HepG2 (cell line): Measurements from ENCODE around the gene ZBED5. TPM values are rescaled to one million over a fixed set of nuclear protein-coding genes. Genes with fewer than 3 reads are reported as not detected.

Experiments used
- GLI4 ChIP-seq: sonication (generic); formaldehyde crosslinking; IDR thresholded peaks from 2 replicates; pipeline ENCODE4 v1.5.1; 2020; ENCODE audit warnings: missing genetic modification reagents, mild to moderate bottlenecking, moderate library complexity, borderline replicate concordance
- IKZF4 ChIP-seq: sonication (generic); formaldehyde crosslinking; IDR thresholded peaks from 2 replicates; pipeline ENCODE4 v1.5.1; 2020; ENCODE audit warnings: borderline replicate concordance, mild to moderate bottlenecking, low read depth, missing genetic modification reagents; ENCODE audit errors: not compliant biosample characterization
- JARID2 ChIP-seq: sonication (generic); formaldehyde crosslinking; IDR thresholded peaks from 2 replicates; pipeline ENCODE4 v1.8.1; 2023; ENCODE audit warnings: missing genetic modification reagents, inconsistent platforms; ENCODE audit not compliant: insufficient replicate concordance
- KDM1A ChIP-seq: IDR thresholded peaks from 2 replicates; pipeline ENCODE4 v1.6.1; 2016; ENCODE audit warnings: missing compliant biosample characterization
- MIER2 ChIP-seq: IDR thresholded peaks from 2 replicates; pipeline ENCODE4 v1.6.1; 2016; ENCODE audit warnings: missing biosample characterization, missing genetic modification reagents
- NCOA1 ChIP-seq: sonication (generic); formaldehyde crosslinking; IDR thresholded peaks from 2 replicates; pipeline ENCODE4 v1.9.0; 2021; ENCODE audit warnings: missing genetic modification reagents
- PHB2 ChIP-seq: fragments of 450-650 bp; IDR thresholded peaks from 2 replicates; pipeline ENCODE4 v1.6.1; 2018; ENCODE audit not compliant: partially characterized antibody
- POLR2A ChIP-seq, 2 experiments: IDR thresholded peaks; 2 replicates each; pipeline ENCODE4 v1.6.1; 2011; ENCODE audit warnings: low read depth in 2 of 2, low read length in 2 of 2, mild to moderate bottlenecking in 1 of 2, moderate library complexity in 1 of 2; ENCODE audit not compliant: insufficient read depth in 1 of 2
- SMAD9 ChIP-seq: sonication (generic); formaldehyde crosslinking; IDR thresholded peaks from 2 replicates; pipeline ENCODE4 v1.5.1; 2020; ENCODE audit warnings: mild to moderate bottlenecking, missing genetic modification reagents
- TBL1XR1 ChIP-seq: fragments of 150-350 bp; IDR thresholded peaks from 2 replicates; pipeline ENCODE4 v1.6.1; 2014; ENCODE audit warnings: borderline replicate concordance, low read length; ENCODE audit not compliant: partially characterized antibody
- TBX3 ChIP-seq: fragments of 450-650 bp; IDR thresholded peaks from 2 replicates; pipeline ENCODE4 v1.6.1; 2017; ENCODE audit warnings: antibody characterized with exemption, mild to moderate bottlenecking, inconsistent platforms, borderline replicate concordance
- TEAD3 ChIP-seq: optimal IDR thresholded peaks from 2 replicates; pipeline ENCODE3; 2016; ENCODE audit warnings: borderline replicate concordance
- ZNF230 ChIP-seq: sonication (generic); formaldehyde crosslinking; IDR thresholded peaks from 2 replicates; pipeline ENCODE4 v1.4.0; 2020; ENCODE audit warnings: mild to moderate bottlenecking, missing genetic modification reagents
- ZNF256 ChIP-seq: sonication (generic); formaldehyde crosslinking; conservative IDR thresholded peaks from 2 replicates; pipeline ENCODE4 v1.4.0; 2020; ENCODE audit warnings: missing genetic modification reagents
- ZNF33B ChIP-seq: sonication (generic); formaldehyde crosslinking; IDR thresholded peaks from 2 replicates; pipeline ENCODE4 v1.5.1; 2020; ENCODE audit warnings: mild to moderate bottlenecking, missing genetic modification reagents
- ZNF556 ChIP-seq: sonication (generic); formaldehyde crosslinking; IDR thresholded peaks from 2 replicates; pipeline ENCODE4 v1.4.0; 2020; ENCODE audit warnings: mild to moderate bottlenecking, missing genetic modification reagents, borderline replicate concordance
- ZNF572 ChIP-seq: sonication (generic); formaldehyde crosslinking; IDR thresholded peaks from 2 replicates; pipeline ENCODE4 v1.5.1; 2020; ENCODE audit warnings: mild to moderate bottlenecking, missing genetic modification reagents
- ZNF737 ChIP-seq: sonication (generic); formaldehyde crosslinking; IDR thresholded peaks from 2 replicates; pipeline ENCODE4 v1.5.0; 2020; ENCODE audit warnings: missing genetic modification reagents, mild to moderate bottlenecking, borderline replicate concordance
- ZNF75D ChIP-seq: sonication (generic); formaldehyde crosslinking; IDR thresholded peaks from 2 replicates; pipeline ENCODE4 v1.8.1; 2023; ENCODE audit warnings: missing genetic modification reagents, mild to moderate bottlenecking, borderline replicate concordance
- ZSCAN30 ChIP-seq: sonication (generic); formaldehyde crosslinking; IDR thresholded peaks from 2 replicates; pipeline ENCODE4 v1.5.0; 2020; ENCODE audit warnings: mild to moderate bottlenecking, missing genetic modification reagents
- polyA plus RNA-seq, 8 experiments: library from polyadenylated mRNA; depleted of rRNA in 3 of 8; stranded (reverse) in 7 of 8; unstranded in 1 of 8; fragments of >200 nt; fragmentation: Illumina TruSeq in 4 of 8; extraction: Trizol in 4 of 8; gene quantifications; 2 replicates each; pipeline versions ENCODE4 v1.2.1 to v1.2.3, GENCODE V29; 2011 to 2016; ENCODE audit warnings: low read depth in 4 of 8, missing spikeins in 1 of 8, mixed read lengths in 1 of 8; ENCODE audit not compliant: insufficient read depth in 1 of 8
- total RNA-seq, 5 experiments: library from RNA; depleted of rRNA; stranded (reverse); fragments of >200 nt; fragmentation: Illumina TruSeq; extraction: Trizol; gene quantifications; 2 replicates each; pipeline ENCODE4 v1.2.3, GENCODE V29; 2016; ENCODE audit warnings: low read depth in 1 of 5
- TF ChIP-seq, protein P1 (sequence below): sonication (generic); formaldehyde crosslinking; conservative IDR thresholded peaks from 2 replicates; pipeline ENCODE4 v1.4.0; 2020; ENCODE audit warnings: mild to moderate bottlenecking, missing genetic modification reagents, moderate library complexity
- TF ChIP-seq, protein P2 (sequence below): sonication (generic); formaldehyde crosslinking; IDR thresholded peaks from 2 replicates; pipeline ENCODE4 v1.4.0; 2020; ENCODE audit warnings: mild to moderate bottlenecking, missing genetic modification reagents
- TF ChIP-seq, protein P3 (sequence below): IDR thresholded peaks from 2 replicates; pipeline ENCODE4 v1.6.1; 2016; ENCODE audit warnings: missing genetic modification reagents, missing compliant biosample characterization
- TF ChIP-seq, protein P4 (sequence below): sonication (generic); formaldehyde crosslinking; IDR thresholded peaks from 2 replicates; pipeline ENCODE4 v1.8.0; 2022; ENCODE audit warnings: missing genetic modification reagents, low read depth, mild to moderate bottlenecking, borderline replicate concordance
- TF ChIP-seq, protein P5 (sequence below): IDR thresholded peaks from 2 replicates; pipeline ENCODE4 v1.6.1; 2016; ENCODE audit warnings: low read depth, control low read depth

The ZBED5 gene
- total and polyA plus RNA-seq, 2 of the 13 experiments (the other 11 are each of a cell fraction or from before 2014, with no cell fraction given), result 18.2 to 38.6 TPM

DNA sequence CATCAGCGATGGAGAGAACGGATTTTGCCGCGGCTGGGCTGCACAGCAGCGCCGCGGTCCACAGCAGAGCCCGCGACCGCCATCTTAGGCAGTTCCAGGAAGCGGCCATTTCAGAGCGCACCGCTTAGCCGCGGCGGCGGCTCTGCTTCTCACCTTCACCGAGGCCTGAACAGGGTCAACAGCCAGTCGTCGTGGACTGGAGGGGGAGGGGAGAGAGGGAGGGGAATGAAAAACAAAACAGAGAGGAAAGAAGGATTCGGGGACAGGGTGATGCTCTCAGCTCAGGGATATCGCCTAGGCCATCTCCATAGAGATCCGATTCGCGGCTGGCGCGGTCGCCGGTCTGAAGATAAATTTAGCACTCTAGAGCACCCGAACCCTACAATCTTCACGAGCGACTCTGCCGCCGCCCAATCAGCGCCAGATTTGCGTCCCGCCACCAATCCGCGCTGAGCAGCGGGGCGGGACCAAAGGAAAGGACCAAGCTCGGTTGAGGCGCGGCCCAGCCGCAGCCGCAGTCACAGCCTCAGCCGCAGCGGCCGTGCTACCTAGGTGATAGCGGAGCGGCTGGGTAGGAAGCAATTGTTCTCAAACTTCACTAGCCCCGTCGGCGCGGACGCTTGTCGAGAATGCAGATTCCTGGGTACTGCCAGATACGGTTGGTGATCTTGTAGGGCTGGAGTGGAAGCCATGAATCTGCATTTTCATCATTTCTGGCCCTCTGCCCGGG is at the start of gene ZBED5 (continued):
- TF ChIP-seq NCOA1 (CRISPR knock-in tag) (peak; percentile 72; the same call in 1 of the 2 replicates), MIER2 (CRISPR knock-in tag) (0 out of 2 replicates have a peak, but pooled peaks have one; percentile 12), ZNF556 (no peak), ZNF75D (CRISPR knock-in tag) (no peak), TEAD3 (CRISPR knock-in tag) (no peak), IKZF4 (CRISPR knock-in tag) (no peak), ZNF230 (peak; percentile 23; the same call in 1 of the 2 replicates), GLI4 (CRISPR knock-in tag) (no peak; the same call in 1 of the 2 replicates), ZNF572 (no peak), TBL1XR1 (no peak), ZSCAN30 (CRISPR knock-in tag) (no peak), KDM1A (CRISPR knock-in tag) (no peak), ZNF33B (CRISPR knock-in tag) (no peak; the same call in 1 of the 2 replicates), ZNF256 (CRISPR knock-in tag) (no peak), POLR2A (IDR thresholded peaks at IDR 0.05; ENCODE audit: insufficient read depth in 1 of 2, low read depth in 2 of 2, low read length in 2 of 2) (peak; percentile 84 to 92), PHB2 (no peak), ZNF737 (CRISPR knock-in tag) (no peak), JARID2 (CRISPR knock-in tag) (no peak), SMAD9 (CRISPR knock-in tag) (no peak), TBX3 (no peak)
- TF ChIP-seq, protein P1, sequence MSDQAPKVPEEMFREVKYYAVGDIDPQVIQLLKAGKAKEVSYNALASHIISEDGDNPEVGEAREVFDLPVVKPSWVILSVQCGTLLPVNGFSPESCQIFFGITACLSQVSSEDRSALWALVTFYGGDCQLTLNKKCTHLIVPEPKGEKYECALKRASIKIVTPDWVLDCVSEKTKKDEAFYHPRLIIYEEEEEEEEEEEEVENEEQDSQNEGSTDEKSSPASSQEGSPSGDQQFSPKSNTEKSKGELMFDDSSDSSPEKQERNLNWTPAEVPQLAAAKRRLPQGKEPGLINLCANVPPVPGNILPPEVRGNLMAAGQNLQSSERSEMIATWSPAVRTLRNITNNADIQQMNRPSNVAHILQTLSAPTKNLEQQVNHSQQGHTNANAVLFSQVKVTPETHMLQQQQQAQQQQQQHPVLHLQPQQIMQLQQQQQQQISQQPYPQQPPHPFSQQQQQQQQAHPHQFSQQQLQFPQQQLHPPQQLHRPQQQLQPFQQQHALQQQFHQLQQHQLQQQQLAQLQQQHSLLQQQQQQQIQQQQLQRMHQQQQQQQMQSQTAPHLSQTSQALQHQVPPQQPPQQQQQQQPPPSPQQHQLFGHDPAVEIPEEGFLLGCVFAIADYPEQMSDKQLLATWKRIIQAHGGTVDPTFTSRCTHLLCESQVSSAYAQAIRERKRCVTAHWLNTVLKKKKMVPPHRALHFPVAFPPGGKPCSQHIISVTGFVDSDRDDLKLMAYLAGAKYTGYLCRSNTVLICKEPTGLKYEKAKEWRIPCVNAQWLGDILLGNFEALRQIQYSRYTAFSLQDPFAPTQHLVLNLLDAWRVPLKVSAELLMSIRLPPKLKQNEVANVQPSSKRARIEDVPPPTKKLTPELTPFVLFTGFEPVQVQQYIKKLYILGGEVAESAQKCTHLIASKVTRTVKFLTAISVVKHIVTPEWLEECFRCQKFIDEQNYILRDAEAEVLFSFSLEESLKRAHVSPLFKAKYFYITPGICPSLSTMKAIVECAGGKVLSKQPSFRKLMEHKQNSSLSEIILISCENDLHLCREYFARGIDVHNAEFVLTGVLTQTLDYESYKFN, result peak; percentile 37
- TF ChIP-seq, protein P2, sequence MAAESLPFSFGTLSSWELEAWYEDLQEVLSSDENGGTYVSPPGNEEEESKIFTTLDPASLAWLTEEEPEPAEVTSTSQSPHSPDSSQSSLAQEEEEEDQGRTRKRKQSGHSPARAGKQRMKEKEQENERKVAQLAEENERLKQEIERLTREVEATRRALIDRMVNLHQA (CRISPR knock-in tag), result no peak
- TF ChIP-seq, protein P3, sequence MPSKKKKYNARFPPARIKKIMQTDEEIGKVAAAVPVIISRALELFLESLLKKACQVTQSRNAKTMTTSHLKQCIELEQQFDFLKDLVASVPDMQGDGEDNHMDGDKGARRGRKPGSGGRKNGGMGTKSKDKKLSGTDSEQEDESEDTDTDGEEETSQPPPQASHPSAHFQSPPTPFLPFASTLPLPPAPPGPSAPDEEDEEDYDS (CRISPR knock-in tag), result peak; percentile 92
- TF ChIP-seq, protein P4, sequence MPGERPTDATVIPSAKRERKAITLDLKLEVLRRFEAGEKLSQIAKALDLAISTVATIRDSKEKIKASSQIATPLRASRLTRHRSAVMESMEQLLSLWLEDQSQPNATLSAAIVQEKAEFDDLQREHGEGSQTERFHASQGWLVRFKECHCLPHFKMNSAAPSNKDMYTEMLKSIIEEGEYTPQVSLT (CRISPR knock-in tag), result no peak
- TF ChIP-seq, protein P5, sequence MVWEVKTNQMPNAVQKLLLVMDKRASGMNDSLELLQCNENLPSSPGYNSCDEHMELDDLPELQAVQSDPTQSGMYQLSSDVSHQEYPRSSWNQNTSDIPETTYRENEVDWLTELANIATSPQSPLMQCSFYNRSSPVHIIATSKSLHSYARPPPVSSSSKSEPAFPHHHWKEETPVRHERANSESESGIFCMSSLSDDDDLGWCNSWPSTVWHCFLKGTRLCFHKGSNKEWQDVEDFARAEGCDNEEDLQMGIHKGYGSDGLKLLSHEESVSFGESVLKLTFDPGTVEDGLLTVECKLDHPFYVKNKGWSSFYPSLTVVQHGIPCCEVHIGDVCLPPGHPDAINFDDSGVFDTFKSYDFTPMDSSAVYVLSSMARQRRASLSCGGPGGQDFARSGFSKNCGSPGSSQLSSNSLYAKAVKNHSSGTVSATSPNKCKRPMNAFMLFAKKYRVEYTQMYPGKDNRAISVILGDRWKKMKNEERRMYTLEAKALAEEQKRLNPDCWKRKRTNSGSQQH (CRISPR knock-in tag), result no peak; the same call in 1 of the 2 replicates
